A549 (cell line): ENCODE data around the gene PTPRD. TPM values are rescaled to one million over a fixed set of nuclear protein-coding genes. Genes with fewer than 3 reads are reported as not detected.
"Not testable (repeated sequence)": the region's sequence is repeated elsewhere in the genome, so short reads cannot be mapped to it uniquely, and the experiment has no call there.

Experiments
- ATAC-seq, 2 experiments: fragments of 200-7000 bp in 1 of 2; fragments of >200 bp in 1 of 2; cut with Nextera tagmentation in 1 of 2; cut with Tn5 transposase in 1 of 2; 3 replicates each; pipeline versions ENCODE4 v1.8.0 to v1.9.1; 2018 to 2020; ENCODE audit warnings: mild to moderate bottlenecking in 1 of 2, moderate library complexity in 1 of 2
- CTCF ChIA-PET: fragments of 300-600 bp; sonication (Branson Sonifier 250); formaldehyde crosslinking; extraction: SDS; loops from one replicate; lab custom pipeline; 2021; ENCODE audit warnings: antibody characterized with exemption, inconsistent platforms; lab: Yijun Ruan, JAX
- POLR2A ChIA-PET: fragments of 350-600 bp; formaldehyde crosslinking; extraction: SDS; loops from one replicate; lab custom pipeline; 2021; ENCODE audit warnings: antibody characterized with exemption, inconsistent platforms; lab: Yijun Ruan, JAX
- DNase-seq, 2 experiments: peaks; one replicate each; pipeline versions ENCODE4 v3.0.0 to v3.0.0-alpha.2; 2011 to 2016; ENCODE audit warnings: low read depth in 1 of 2, low spot score in 1 of 2
- FAIRE-seq: peaks from 2 replicates; lab custom pipeline; 2011; peaks lifted over from hg19 to GRCh38; lab: Jason Lieb, UNC
- H3K27ac ChIP-seq, 2 experiments: fragments of >200 bp; sonication (Bioruptor Twin); formaldehyde crosslinking; 3 replicates each; pipeline ENCODE4 v1.5.1; 2016 to 2017
- H3K4me1 ChIP-seq: fragments of >200 bp; sonication (Bioruptor Twin); formaldehyde crosslinking; 3 replicates; pipeline ENCODE4 v1.6.1; 2016
- H3K4me2 ChIP-seq: fragments of >200 bp; sonication (Bioruptor Twin); formaldehyde crosslinking; 3 replicates; pipeline ENCODE4 v1.6.1; 2016
- H3K4me3 ChIP-seq: fragments of >200 bp; sonication (Bioruptor Twin); formaldehyde crosslinking; 3 replicates; pipeline ENCODE4 v1.5.1; 2016
- H3K9me3 ChIP-seq: fragments of >200 bp; sonication (Bioruptor Twin); formaldehyde crosslinking; 3 replicates; pipeline ENCODE4 v1.6.1; 2016
- ATOH8 ChIP-seq: fragments of 250-450 bp; sonication (Bioruptor Pico); IDR thresholded peaks from 2 replicates; pipeline ENCODE4 v1.5.0; 2020; ENCODE audit warnings: low read depth, mild to moderate bottlenecking, moderate library complexity
- CEBPB ChIP-seq, 2 experiments: fragments of >200 bp in 1 of 2; sonication (Bioruptor Twin) in 1 of 2; formaldehyde crosslinking in 1 of 2; IDR thresholded peaks; 2 replicates each; pipeline ENCODE4 v1.6.1; 2012 to 2016
- EP300 ChIP-seq, 2 experiments: fragments of >200 bp; sonication (Bioruptor Twin); formaldehyde crosslinking; IDR thresholded peaks; 2 replicates in 1 of 2; 3 replicates in 1 of 2; pipeline ENCODE4 v1.6.1; 2016 to 2017
- ESRRA ChIP-seq: fragments of 150-350 bp; IDR thresholded peaks from 2 replicates; pipeline ENCODE4 v1.6.1; 2014; ENCODE audit warnings: mild to moderate bottlenecking, low read length, borderline replicate concordance
- FOSL2 ChIP-seq, 2 experiments: fragments of 450-650 bp in 1 of 2; fragments of >200 bp in 1 of 2; sonication (Bioruptor Twin) in 1 of 2; formaldehyde crosslinking; IDR thresholded peaks; 2 replicates each; pipeline versions ENCODE4 v1.5.0 to v1.6.1; 2016 to 2020; ENCODE audit warnings: mild to moderate bottlenecking in 1 of 2, moderate library complexity in 1 of 2
- HOXA7 ChIP-seq: fragments of 250-450 bp; sonication (Bioruptor Pico); IDR thresholded peaks from 2 replicates; pipeline ENCODE4 v1.5.0; 2020; ENCODE audit warnings: mild to moderate bottlenecking, moderate library complexity
- HOXB13 ChIP-seq: fragments of 250-450 bp; sonication (Bioruptor Pico); IDR thresholded peaks from 2 replicates; pipeline ENCODE4 v1.5.0; 2020; ENCODE audit warnings: low read depth, mild to moderate bottlenecking, moderate library complexity
- PHF8 ChIP-seq: fragments of 200-600 bp; sonication (generic); IDR thresholded peaks from 2 replicates; pipeline ENCODE4 v1.6.1; 2016; ENCODE audit warnings: low read depth, mild to moderate bottlenecking, antibody characterized with exemption, moderate library complexity, borderline replicate concordance
- POLR2A ChIP-seq: IDR thresholded peaks from 2 replicates; pipeline ENCODE4 v1.6.1; 2012; ENCODE audit warnings: mild to moderate bottlenecking, low read length
- RFX5 ChIP-seq: fragments of 450-650 bp; IDR thresholded peaks from 2 replicates; pipeline ENCODE4 v1.7.1; 2014; ENCODE audit warnings: antibody characterized with exemption, mild to moderate bottlenecking, moderate library complexity
- RNF2 ChIP-seq: fragments of 200-600 bp; sonication (generic); IDR thresholded peaks from 2 replicates; pipeline ENCODE4 v1.6.1; 2016; ENCODE audit warnings: low read depth, mild to moderate bottlenecking, antibody characterized with exemption, moderate library complexity, borderline replicate concordance
- SMC3 ChIP-seq: fragments of >200 bp; sonication (Bioruptor Twin); formaldehyde crosslinking; IDR thresholded peaks from 3 replicates; pipeline ENCODE4 v1.6.1; 2018; ENCODE audit warnings: inconsistent platforms
- TFCP2L1 ChIP-seq: fragments of 250-450 bp; sonication (Bioruptor Pico); IDR thresholded peaks from 2 replicates; pipeline ENCODE4 v1.5.0; 2021; ENCODE audit warnings: mild to moderate bottlenecking
- WGBS: methylation state at CpG from one replicate; pipeline ENCODE4 v1.1.6; 2017; ENCODE audit errors: missing lambda C conversion rate; 5-methylcytosine and 5-hydroxymethylcytosine counted together
- polyA plus RNA-seq, 4 experiments: library from polyadenylated mRNA; depleted of rRNA in 3 of 4; stranded (reverse); fragments of >200 nt; fragmentation: RNase III in 1 of 4; extraction: RNeasy Plus Mini Kit Qiagen cat#74134 plus additional on column Dnase treatment in 1 of 4; gene quantifications; 2 replicates in 3 of 4; 3 replicates in 1 of 4; pipeline ENCODE4 v1.2.3, GENCODE V29; 2011 to 2017
- TF ChIP-seq, protein P1 (sequence below): fragments of >200 bp; sonication (Bioruptor Twin); formaldehyde crosslinking; IDR thresholded peaks from 3 replicates; pipeline ENCODE4 v1.5.1; 2016

Gene PTPRD
- polyA plus RNA-seq, 2 of the 4 experiments (the other 2 are of a cell fraction): 0.39 to 1.3 TPM

DNA sequence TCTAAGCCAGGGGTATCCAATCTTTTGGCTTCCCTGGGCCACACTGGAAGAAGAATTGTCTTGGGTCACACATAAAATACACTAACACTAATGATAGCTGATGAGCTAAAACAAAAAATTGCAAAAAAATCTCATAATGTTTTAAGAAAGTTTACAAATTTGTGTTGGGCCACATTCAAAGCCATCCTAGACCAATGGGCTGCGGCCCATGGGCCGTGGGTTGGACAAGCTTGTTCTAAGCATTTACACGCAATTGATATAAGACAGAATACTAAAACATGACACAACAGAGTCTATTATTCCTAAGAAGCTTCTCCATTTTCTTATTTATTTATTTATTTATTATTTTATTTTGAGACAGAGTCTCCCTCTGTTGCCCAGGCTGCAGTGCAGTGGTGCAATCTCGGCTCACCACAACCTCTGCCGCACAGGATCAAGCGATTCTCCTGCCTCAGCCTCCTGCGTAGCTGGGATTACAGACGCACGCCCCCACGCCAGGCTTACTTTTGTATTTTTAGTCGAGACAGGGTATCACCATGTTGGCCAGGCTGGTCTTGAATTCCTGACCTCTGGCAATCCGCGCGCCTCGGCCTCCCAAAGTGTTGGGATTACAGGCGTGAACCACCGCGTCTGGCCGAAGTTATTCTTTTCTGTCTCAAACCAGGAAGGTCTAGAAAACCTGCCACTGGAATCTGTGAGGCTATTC is 1692.2 kb downstream of the PTPRD start:
- H3K9me3 ChIP-seq, FAIRE-seq, POLR2A ChIA-PET, H3K4me1 ChIP-seq, H3K4me2 ChIP-seq, CTCF ChIA-PET, DNase-seq, H3K4me3 ChIP-seq, ATAC-seq, H3K27ac ChIP-seq: not testable (repeated sequence)
- WGBS: 66% methylated on average over 19 of the region's 19 CpGs

- H3K27ac ChIP-seq: no peak overlapping the region
- no peak for ATAC-seq
- 21% methylated on average over 7 of the region's 7 CpGs for WGBS
- FAIRE-seq: no peak
- H3K9me3 ChIP-seq: no peaks in the 10 kb centered on the region
- CTCF ChIA-PET: no interaction called here
- POLR2A ChIA-PET: no interaction called here
- TF ChIP-seq CEBPB (IDR thresholded peaks at IDR 0.05) (no peak), POLR2A (no peak), PHF8 (no peak), ATOH8 (no peak), ESRRA (no peak), EP300 (IDR thresholded peaks at IDR 0.05) (no peak), RFX5 (no peak), RNF2 (no peak), TFCP2L1 (no peak)
- TF ChIP-seq, protein P1, sequence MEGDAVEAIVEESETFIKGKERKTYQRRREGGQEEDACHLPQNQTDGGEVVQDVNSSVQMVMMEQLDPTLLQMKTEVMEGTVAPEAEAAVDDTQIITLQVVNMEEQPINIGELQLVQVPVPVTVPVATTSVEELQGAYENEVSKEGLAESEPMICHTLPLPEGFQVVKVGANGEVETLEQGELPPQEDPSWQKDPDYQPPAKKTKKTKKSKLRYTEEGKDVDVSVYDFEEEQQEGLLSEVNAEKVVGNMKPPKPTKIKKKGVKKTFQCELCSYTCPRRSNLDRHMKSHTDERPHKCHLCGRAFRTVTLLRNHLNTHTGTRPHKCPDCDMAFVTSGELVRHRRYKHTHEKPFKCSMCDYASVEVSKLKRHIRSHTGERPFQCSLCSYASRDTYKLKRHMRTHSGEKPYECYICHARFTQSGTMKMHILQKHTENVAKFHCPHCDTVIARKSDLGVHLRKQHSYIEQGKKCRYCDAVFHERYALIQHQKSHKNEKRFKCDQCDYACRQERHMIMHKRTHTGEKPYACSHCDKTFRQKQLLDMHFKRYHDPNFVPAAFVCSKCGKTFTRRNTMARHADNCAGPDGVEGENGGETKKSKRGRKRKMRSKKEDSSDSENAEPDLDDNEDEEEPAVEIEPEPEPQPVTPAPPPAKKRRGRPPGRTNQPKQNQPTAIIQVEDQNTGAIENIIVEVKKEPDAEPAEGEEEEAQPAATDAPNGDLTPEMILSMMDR: no peak
- no peak overlapping the region for H3K4me2 ChIP-seq
- H3K4me3 ChIP-seq: no peak overlapping the region
- no peak for DNase-seq
- H3K4me1 ChIP-seq: no peaks in the 10 kb centered on the region
Observed at GRCh38 chr9:8917956-8918739, 1694.7 kb downstream of the PTPRD start.

DNA sequence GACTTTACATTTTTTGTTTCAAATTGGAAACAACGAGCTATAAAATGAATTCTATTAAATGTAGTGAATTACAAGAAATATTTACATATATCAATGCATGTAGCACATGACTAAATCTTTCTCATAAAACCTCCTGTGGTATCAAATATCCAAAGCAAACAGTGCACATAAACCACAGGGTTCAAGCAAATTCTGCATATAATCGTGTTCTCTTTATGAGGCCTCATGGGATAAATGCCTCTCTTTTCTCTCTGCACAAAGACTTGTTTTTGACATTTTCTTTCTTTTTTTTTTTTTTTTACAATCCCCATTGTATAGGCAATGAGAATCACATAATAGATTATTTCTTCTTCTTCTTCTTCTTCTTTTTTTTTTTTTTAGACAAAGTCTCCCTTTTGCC is 1696.0 kb downstream of the PTPRD start:
- POLR2A ChIA-PET: no interaction called here
- no peak for TF ChIP-seq SMC3
- TF ChIP-seq ESRRA: no peak
- Histone ChIP-seq H3K4me3 (no peak overlapping the region), H3K4me2 (no peak overlapping the region), H3K9me3 (no peaks in the 10 kb centered on the region), H3K27ac (no peak overlapping the region), H3K4me1 (no peaks in the 10 kb centered on the region)
- CTCF ChIA-PET: no interaction called here
- DNase-seq (no peak), ATAC-seq (no peak), FAIRE-seq (no peak)
- 24% methylated on average over 2 of the region's 2 CpGs for WGBS

DNA sequence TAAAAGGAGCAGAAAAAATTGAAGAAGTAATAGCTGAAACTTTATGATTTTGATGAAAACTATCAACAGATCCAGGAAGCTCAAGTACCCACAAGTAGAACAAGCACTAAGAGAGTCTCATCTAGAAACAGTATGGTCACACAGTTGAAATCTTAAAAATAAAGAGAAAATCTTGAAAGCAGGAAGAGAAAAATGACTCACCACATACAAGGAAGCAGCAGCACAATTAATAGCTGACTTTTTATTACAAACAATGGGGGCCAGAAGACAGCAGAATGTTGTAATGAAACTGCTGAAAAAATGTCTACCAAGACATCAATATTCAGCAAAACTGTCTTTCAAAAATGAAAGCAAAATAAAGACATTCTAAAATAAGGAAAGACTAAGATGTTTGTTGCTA is 1704.9 kb downstream of the PTPRD start:
- no peak for TF ChIP-seq HOXA7 (CRISPR knock-in tag)
- TF ChIP-seq FOSL2 (IDR thresholded peaks at IDR 0.05): no peak
- TF ChIP-seq FOSL2 (CRISPR knock-in tag; IDR thresholded peaks at IDR 0.05): peak; percentile 54
- TF ChIP-seq HOXB13 (CRISPR knock-in tag): no peak
- Histone ChIP-seq H3K4me2 (peak overlapping the region; percentile 34; the same call in 2 of the 3 replicates), H3K4me3 (no peak overlapping the region), H3K4me1 (no peaks in the 10 kb centered on the region), H3K27ac (no peak overlapping the region), H3K9me3 (no peaks in the 10 kb centered on the region)
- DNase-seq (peak in 1 of 2 experiments; percentile 27), FAIRE-seq (no peak), ATAC-seq (no peak)
- ChIA-PET CTCF (no interaction called here), POLR2A (no interaction called here)
